Adrenal gland (tissue), 12 donors: ENCODE measurements around the gene CBX7. TPM values are rescaled to one million over a fixed set of nuclear protein-coding genes. Genes with fewer than 3 reads are reported as not detected.

Experiments used
- DNase-seq, 7 donors: peaks; one replicate each; pipeline ENCODE4 v3.0.0-alpha.2; 2019 to 2020
- H3K27ac ChIP-seq, 5 donors: fragments of 200-600 bp; sonication (generic) in 4 of 5; 1 replicate in 3 of 5; 2 replicates in 2 of 5; pipeline versions ENCODE4 v1.5.1 to v1.8.0; 2016 to 2020; ENCODE audit warnings: mild to moderate bottlenecking in 1 of 5
- H3K27me3 ChIP-seq: fragments of 200-600 bp; 2 replicates; pipeline ENCODE4 v1.8.0; 2021
- H3K36me3 ChIP-seq, 2 donors: fragments of 200-600 bp; replicated peaks in 1 of 2; 1 replicate in 1 of 2; 2 replicates in 1 of 2; pipeline versions ENCODE4 v1.5.1 to v1.8.0; 2018 to 2022
- H3K4me1 ChIP-seq, 2 donors: fragments of 200-600 bp; replicated peaks in 1 of 2; 1 replicate in 1 of 2; 2 replicates in 1 of 2; pipeline versions ENCODE4 v1.5.1 to v1.8.0; 2018 to 2021
- H3K4me3 ChIP-seq, 4 donors: fragments of 200-600 bp; sonication (generic) in 3 of 4; one replicate each; pipeline ENCODE4 v1.5.1; 2016 to 2018
- H3K9me3 ChIP-seq, 3 donors: fragments of 200-600 bp; sonication (generic) in 1 of 3; replicated peaks in 1 of 3; 1 replicate in 2 of 3; 2 replicates in 1 of 3; pipeline versions ENCODE4 v1.5.1 to v1.8.0; 2016 to 2021
- POLR2A ChIP-seq, 2 donors: fragments of 450-650 bp; IDR thresholded peaks; one replicate each; pipeline ENCODE4 v1.6.1; 2017; ENCODE audit warnings: antibody characterized with exemption in 2 of 2, mild to moderate bottlenecking in 2 of 2, moderate library complexity in 1 of 2
- WGBS, 4 donors: extraction: QIAGEN DNeasy Blood & Tissue Kit in 2 of 4; methylation state at CpG; one replicate each; pipeline versions ENCODE4 v1.1.5 to v1.1.7; 2013 to 2017; 5-methylcytosine and 5-hydroxymethylcytosine counted together
- intact Hi-C, 2 donors: fragments of 100-400 bp; cut with DNase I; formaldehyde crosslinking; loops; one replicate each; pipeline versions ENCODE4 v1.14.1 to v1.15.0; 2022 to 2023
- polyA plus RNA-seq, 3 donors: library from polyadenylated mRNA; stranded (reverse); fragments of 200-250 nt in 2 of 3; fragments of 350-450 nt in 1 of 3; fragmentation: Illumina TruSeq in 1 of 3; extraction: RNeasy Lipid Tissue Mini Kit (QIAGEN cat#74804) in 1 of 3; gene quantifications; one replicate each; pipeline ENCODE4 v1.2.3, GENCODE V29; 2013 to 2014
- total RNA-seq, 9 donors: library from RNA; depleted of rRNA in 4 of 9; stranded (reverse); fragments of >200 nt in 4 of 9; fragments of 120-200 nt in 1 of 9; fragmentation: NEBNext Ultra II Directional in 1 of 9; extraction: Animal tissue kit (Norgen Biotek cat#: 25700) in 1 of 9; gene quantifications; one replicate each; pipeline versions ENCODE4 v1.1.0 to v1.2.4, GENCODE V29; 2013 to 2023
- TF ChIP-seq, protein P1 (sequence below), 6 experiments: fragments of 450-650 bp in 4 of 6; fragments of 200-600 bp in 2 of 6; sonication (generic) in 1 of 6; IDR thresholded peaks; 1 replicate in 5 of 6; 2 replicates in 1 of 6; pipeline versions ENCODE4 v1.5.1 to v1.8.0; 2016 to 2021; ENCODE audit warnings: antibody characterized with exemption in 6 of 6, mild to moderate bottlenecking in 2 of 6, moderate library complexity in 1 of 6
- donor health status: healthy with polysubstance abuse.
- donor health status: Bipolar disorder and iron deficiency.
- donor health status: DM: yes; HTN: yes; CAD: no.
- donor health status: DM: no; HTN: no; CAD: no.
- donor health status: DM: no; HTN: no; CAD: no.
- donor health status: DM: yes; HTN: yes; CAD: no.

Gene CBX7
- total and polyA plus RNA-seq, 12 donors, result 2.7 to 89.2 (median 51.5) TPM

GRCh38 chr22:39087881-39088684 is 64.4 kb downstream of the CBX7 start:
- Histone ChIP-seq H3K27ac (peak overlapping the region in 1 of 5 donors; percentile 10), H3K27me3 (no peaks in the 10 kb centered on the region), H3K4me1 (no peaks in the 10 kb centered on the region), H3K36me3 (no peaks in the 10 kb centered on the region), H3K4me3 (no peak overlapping the region), H3K9me3 (no peaks in the 10 kb centered on the region)
- whole genome bisulfite sequencing, 4 donors, result 50 to 64% (median 54%) methylated on average over 12 to 18 of the region's 18 CpGs
- intact Hi-C loops, result no loop called here
- TF ChIP-seq, protein P1, sequence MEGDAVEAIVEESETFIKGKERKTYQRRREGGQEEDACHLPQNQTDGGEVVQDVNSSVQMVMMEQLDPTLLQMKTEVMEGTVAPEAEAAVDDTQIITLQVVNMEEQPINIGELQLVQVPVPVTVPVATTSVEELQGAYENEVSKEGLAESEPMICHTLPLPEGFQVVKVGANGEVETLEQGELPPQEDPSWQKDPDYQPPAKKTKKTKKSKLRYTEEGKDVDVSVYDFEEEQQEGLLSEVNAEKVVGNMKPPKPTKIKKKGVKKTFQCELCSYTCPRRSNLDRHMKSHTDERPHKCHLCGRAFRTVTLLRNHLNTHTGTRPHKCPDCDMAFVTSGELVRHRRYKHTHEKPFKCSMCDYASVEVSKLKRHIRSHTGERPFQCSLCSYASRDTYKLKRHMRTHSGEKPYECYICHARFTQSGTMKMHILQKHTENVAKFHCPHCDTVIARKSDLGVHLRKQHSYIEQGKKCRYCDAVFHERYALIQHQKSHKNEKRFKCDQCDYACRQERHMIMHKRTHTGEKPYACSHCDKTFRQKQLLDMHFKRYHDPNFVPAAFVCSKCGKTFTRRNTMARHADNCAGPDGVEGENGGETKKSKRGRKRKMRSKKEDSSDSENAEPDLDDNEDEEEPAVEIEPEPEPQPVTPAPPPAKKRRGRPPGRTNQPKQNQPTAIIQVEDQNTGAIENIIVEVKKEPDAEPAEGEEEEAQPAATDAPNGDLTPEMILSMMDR (IDR thresholded peaks at IDR 0.05), result no peak
- no peak for TF ChIP-seq POLR2A (IDR thresholded peaks at IDR 0.05)
- DNase-seq, result peak in 6 of 7 donors; percentile 46 to 66 (median 54)

DNA sequence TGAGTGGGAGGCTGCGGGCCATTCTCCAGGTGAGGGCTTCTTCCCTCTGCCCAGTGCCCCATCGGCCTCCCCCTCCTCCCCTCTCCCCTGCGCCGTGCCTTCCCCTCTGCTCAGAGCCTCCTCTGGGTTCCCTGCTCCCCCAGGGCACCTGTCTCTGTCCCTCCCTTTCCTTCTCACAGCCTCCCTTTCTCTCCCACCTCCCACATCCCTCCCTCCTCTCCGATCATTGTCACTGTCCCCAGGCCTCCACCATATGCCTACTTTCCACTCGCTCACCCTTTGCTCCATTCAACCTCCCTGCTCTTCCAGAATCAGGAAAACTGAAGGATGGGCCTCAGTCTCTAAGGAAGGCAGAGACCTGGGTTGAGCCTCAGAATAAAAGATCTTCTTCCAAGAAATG is 65.4 kb downstream of the CBX7 start:
- H3K36me3 ChIP-seq, result no peaks in the 10 kb centered on the region
- H3K9me3 ChIP-seq, result no peaks in the 10 kb centered on the region
- no peaks in the 10 kb centered on the region for H3K27me3 ChIP-seq
- no peak overlapping the region for H3K4me3 ChIP-seq
- H3K27ac ChIP-seq, result no peak overlapping the region
- H3K4me1 ChIP-seq, result no peaks in the 10 kb centered on the region
- DNase-seq, result no peak
- WGBS, 4 donors, result 83 to 97% (median 94%) methylated on average over 5 to 6 of the region's 6 CpGs
- intact Hi-C loops, result no loop called here
- no peak for TF ChIP-seq POLR2A (IDR thresholded peaks at IDR 0.05)

- TF ChIP-seq, protein P1 (IDR thresholded peaks at IDR 0.05), result no peak
- no peak for TF ChIP-seq POLR2A (IDR thresholded peaks at IDR 0.05)
- DNase-seq, result no peak
- Histone ChIP-seq H3K9me3 (no peaks in the 10 kb centered on the region), H3K4me1 (no peaks in the 10 kb centered on the region), H3K27me3 (no peaks in the 10 kb centered on the region), H3K4me3 (no peak overlapping the region), H3K27ac (no peak overlapping the region), H3K36me3 (no peaks in the 10 kb centered on the region)
- intact Hi-C loops, result no loop called here
- WGBS, 4 donors, result 93 to 98% (median 94%) methylated on average over 7 to 8 of the region's 8 CpGs
These were observed 67.8 kb downstream of the CBX7 start for GRCh38 chr22:39084666-39085065.

- Histone ChIP-seq H3K4me1 (no peaks in the 10 kb centered on the region), H3K36me3 (no peaks in the 10 kb centered on the region), H3K27ac (no peak overlapping the region), H3K9me3 (no peaks in the 10 kb centered on the region), H3K27me3 (no peaks in the 10 kb centered on the region), H3K4me3 (no peak overlapping the region)
- WGBS, 4 donors, result 88 to 95% (median 90%) methylated on average over 11 to 14 of the region's 14 CpGs
- intact Hi-C loops, result no loop called here
- DNase-seq, result no peak
- no peak for TF ChIP-seq POLR2A (IDR thresholded peaks at IDR 0.05)
- TF ChIP-seq, protein P1 (IDR thresholded peaks at IDR 0.05), result no peak
These were observed 69.0 kb downstream of the CBX7 start for GRCh38 chr22:39083212-39084165.
